Colon (tissue), 2 donors: Measurements from ENCODE around the gene PIGA.
A peak's percentile ranks its signal among the peaks of the same experiment; 100 is the strongest.

Source experiments
- FAIRE-seq: peaks from 2 replicates; lab custom pipeline; 2012; peaks lifted over from hg19 to GRCh38; lab: Jason Lieb, UNC
- donor health status: control.
- donor health status: control.

Gene PIGA, protein sequence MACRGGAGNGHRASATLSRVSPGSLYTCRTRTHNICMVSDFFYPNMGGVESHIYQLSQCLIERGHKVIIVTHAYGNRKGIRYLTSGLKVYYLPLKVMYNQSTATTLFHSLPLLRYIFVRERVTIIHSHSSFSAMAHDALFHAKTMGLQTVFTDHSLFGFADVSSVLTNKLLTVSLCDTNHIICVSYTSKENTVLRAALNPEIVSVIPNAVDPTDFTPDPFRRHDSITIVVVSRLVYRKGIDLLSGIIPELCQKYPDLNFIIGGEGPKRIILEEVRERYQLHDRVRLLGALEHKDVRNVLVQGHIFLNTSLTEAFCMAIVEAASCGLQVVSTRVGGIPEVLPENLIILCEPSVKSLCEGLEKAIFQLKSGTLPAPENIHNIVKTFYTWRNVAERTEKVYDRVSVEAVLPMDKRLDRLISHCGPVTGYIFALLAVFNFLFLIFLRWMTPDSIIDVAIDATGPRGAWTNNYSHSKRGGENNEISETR

DNA sequence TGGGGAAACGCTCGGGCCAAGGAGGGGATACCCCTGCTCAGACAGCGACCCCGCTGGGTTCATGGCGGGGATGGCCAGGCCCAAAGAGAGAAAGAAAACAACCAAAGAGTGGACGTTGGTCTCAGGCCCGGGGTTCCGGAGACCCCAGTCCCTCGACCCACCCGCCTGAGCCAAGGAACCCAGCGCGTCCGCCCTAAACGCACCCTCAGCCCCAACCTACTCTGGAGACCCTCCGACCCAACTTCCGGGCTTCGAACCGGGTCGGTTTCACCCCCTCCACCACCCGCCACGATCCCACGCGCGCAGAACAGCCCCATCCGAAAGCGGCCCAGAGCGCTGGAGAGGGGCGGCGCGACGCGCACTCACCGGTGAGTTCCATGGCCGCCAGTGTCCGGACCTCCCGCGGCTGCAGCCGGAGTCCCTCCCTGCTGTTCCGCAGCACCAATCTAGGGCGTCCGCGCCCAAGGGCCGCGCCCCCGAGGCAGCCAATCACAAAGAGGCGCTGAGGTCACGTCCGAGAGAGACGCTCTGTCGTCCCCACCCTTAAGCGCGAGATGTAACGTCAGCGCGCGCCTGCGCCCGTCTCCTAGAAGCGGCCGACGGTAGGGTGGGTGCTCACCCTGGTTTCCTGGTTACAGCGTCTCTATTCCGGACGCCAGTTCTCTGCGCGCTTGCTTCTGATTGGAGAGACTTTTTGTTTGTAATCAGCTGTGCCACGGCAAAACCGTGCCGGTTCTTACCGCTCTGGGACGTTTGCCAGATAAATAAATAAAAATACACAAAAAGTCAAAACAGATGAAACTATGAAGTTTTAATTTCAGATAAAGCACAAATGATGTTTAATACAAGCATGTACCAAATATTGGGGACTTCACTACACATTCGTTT, at the start of gene PIGA:
Gene PIGA, minus strand, starts transcription at position 389 of the 888 bp plus-strand sequence. CDS start 3,593 bp downstream, outside the sequence.
- FAIRE-seq, result peak; percentile 77

DNA sequence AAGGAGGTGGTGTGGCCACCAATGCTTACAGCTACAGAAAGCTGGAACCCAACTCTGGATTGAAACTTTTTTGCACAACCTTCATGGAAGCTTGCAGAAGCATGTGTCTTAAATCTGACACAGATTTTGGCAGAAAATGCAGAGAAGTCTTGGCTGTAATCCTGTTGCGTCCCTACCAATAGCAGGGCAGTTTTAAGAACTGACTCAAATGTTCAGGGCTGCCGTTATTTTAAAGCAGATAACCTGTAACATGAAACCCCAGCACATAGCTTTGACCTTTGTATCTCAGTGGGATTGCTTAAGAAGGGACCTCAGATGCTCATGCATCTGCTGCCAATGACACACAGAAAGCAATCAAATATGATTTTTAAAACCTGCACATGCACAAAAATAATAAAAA, 49.0 kb upstream of the PIGA start, which contains the start of gene VEGFD:
Gene VEGFD, minus strand, starts transcription at position 110 of the 400 bp plus-strand sequence. CDS start 467 bp downstream, outside the sequence.
- no peak for FAIRE-seq

DNA sequence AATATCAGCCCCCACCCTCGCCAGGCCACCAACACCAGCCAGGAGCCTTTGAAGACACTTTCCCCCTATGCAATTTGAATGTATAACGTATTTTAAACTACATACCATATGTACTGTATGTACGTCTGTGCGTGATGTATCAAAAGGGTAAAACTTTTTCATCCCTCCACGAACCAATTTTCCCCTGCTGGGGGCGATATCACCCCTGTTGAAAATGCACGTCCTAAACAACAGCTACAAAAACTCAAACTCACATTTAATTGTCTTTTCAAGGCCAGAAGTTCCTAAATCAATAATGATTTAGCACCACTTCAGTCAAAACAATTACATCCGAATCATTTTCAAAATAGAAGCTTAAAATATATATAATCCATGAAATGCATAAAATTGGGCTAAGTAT, 47.5 kb upstream of the PIGA start:
- FAIRE-seq, result no peak

DNA sequence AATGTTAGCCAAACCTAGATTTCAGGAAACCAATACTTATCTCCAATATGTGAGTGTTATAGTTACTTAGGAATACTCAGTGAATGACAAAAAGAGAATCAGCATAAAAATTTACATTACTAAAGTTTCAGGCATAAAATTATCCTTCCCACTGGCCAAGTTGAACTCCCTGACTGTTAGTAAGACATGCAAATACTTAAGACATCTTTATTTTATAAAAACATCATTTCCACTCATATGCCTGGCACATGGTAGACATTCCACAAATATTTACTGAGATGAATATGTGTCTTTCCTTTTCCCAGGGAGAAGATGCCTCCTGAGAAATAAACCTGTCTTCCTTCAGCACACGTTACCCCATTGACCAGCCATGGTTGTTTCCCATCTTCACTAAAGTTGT, 41.6 kb upstream of the PIGA start:
- FAIRE-seq, result no peak

DNA sequence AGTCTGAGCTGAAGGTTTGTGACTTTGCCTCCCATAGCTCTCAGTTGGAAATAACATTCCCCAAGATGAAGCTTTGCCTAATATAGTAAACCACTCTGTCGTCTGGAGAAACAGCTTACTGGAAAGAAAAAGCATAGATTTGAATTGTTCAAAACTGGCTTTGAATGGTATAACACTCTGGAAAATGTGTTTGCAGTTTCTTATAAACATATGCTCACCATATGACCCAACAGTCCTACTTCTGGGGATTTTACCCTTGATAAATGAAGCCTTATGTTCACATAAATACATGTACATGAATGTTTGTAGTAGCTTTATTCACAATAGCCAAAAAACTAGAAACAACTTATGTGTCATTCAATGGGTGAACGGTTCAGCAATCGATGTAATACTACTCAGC, 38.7 kb upstream of the PIGA start:
- FAIRE-seq, result no peak

DNA sequence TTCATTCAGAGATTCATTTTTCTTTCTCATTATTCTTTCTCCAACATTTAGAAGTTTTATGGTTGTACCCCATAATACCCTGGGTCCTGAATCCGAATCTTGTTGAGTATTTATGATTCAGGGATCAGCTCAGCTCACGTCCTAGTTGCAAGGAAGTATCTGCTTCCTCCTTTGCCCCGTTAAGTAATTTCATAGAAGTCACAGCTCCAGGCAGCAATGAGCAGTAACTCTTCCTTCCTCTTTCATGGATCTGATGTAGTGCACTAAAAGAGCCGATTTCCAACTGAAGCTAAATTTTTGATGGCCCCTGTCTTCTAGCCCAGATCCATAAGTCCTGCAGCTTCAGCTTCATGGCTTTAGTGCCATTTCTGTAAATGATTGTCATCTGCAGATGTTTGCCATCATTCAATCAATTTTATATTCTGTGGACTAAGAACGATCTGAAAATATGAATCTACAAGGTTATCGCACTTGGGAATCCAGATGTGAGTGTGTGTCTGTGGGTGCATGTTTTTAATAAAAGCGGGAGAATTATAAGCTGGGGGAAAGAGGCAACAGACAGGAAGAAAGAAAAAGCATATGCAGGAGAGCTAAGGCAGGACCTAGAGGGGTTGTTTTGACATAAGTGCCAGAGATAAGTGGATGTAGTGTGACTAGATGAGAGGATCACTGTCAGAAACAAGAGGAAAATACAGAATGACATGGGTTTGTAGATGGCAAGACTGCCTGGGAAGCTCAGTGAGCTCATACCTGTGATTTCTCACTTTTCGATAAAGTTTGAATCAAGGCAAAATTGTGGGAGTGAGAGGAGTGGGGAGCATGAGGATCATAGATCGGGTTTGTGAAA, 31.4 kb upstream of the PIGA start:
- no peak for FAIRE-seq

DNA sequence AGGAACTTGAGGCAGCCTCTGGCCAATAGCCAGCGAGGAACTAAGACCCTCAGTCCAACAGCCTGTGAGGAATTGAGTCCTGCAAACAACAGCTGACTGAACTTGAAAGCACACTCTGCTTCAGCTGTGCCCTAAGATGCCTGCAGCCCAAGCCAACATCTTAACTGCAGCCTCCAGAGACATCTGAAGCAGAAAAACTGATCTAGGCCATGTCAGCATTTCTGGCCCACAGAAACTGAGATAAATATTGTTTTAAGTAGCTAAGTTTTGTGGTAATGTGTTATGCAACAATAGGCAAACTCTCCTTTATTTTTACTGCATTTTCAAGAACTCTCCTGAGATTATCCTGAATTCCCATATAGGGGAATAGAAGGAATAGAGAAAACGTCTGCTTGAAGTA, 24.4 kb upstream of the PIGA start:
- no peak for FAIRE-seq

DNA sequence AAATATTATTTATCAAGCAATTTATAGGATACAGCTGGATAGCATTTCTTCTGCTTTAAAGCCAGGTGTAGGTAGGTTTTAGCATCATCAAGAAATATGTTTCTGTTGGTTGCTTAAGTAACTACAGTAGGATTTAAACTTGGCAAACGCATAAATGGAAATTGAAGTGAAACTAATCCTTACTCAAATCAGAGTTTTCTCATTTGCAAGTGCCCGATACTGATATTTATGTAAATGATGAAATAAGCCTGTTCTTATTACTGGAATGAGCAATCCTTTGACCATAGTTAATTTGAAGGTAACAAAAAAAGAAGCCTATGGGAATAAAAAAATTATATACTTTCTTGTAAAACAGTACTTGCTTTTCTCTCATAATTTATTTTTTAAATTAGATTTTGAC, 23.2 kb upstream of the PIGA start:
- FAIRE-seq, result peak; percentile 33

DNA sequence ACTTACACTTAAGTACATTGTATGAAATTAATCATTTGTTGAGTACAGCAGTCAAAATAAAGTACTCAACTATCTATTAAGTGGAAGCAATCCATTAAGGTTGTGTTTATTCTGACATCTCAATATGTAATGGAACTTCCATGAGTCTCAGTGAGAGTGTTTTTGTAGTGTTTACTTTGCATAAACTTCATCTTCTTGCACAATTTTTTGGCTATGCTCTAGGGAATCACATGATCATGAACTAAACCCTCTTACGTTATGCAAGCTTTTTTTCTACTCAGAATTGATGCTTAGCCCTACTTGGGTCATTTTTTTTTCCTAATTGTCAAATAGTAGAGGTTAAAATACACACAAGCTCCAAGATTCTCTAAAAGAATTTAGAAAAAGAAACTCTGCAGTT, 21.1 kb upstream of the PIGA start:
- FAIRE-seq, result no peak

DNA sequence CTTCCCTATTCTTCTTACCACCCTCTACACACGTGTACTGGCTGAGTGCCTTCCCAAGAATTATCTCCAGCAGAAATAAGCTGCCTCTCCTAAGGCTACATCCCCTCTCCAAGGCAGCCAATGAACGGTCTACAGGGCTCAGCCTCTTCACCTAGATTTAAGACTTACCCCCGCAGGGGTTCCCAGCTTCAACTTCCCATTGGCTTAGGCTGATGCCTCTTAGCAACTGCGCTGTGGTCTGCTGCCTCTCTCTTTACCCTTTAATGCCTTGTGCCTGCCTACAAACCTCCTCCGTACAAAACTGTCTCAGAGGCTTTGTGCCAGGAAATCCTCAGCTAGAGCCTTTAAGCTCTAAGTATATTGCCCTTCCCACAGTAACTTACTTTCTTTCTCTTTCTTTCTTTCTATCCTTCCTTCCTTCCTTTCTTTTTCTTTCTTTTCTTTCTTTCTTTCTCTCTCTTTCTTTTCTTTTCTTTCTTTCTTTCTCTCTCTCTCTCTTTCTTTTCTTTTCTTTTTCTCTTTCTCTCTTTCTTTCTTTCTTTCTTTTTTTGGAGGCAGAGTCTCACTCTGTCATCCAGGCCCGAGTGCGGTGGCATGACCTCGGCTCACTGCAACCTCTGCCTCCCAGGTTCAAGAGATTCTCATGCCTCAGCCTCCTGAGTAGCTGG, 15.1 kb upstream of the PIGA start:
- FAIRE-seq, result no peak

DNA sequence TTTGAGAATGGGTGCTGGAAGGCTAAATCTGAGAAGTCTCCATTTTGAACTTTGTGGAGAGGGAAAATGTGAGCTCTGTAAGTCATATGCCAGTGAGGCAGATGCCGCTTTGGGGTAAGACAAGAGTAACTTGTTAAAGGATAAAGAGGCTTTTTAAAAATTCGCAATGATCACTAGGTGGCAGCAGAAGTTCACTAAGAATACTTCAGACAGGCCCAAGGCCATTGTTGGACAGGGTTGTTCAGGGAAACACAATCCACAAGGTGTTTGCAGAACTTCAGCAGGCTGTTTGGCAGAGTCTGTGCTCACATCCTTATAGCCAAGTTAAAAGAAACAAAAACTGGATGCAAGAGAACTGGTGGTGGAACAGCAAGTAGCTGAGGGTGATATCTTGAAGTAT, 13.7 kb upstream of the PIGA start:
- FAIRE-seq, result peak; percentile 47

DNA sequence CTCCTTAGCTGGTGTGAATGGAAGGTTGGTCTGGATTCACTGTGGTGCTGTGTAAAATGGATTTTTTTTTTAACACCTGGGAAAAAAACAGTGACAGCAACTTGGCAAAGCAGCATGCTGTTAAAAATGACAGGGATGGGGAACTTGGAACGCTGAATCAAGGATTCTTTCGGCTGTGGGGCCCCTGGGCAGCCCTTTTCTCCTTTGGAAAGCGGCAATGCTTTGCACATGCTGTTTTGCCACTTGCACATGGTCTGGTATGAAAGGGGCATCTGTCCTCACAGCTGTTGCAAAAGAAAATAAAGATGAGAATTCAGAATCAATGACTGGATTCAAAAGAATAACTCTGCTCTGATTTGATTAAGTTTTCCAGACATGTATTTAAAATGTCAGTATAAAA, 10.7 kb upstream of the PIGA start:
- FAIRE-seq, result no peak

DNA sequence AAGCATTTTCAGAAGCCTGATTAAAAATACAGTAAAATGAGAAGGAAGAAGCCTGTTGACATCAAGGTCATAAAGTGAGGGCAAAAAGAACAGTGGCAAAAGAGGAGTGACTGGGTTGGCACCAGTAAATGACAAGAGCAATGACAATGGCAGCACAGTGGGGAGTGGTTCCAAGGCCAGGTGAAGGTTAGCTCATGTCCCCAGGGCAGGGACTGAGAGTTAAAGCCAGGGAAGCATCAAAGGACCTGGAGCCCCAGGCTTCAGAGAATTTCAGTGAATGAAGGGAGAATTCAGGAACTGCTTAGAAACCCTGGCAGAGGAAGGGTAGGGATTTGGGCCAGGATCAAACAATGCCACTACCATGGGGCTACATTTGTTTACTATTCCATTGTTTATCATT, 8.8 kb upstream of the PIGA start:
- FAIRE-seq, result no peak

DNA sequence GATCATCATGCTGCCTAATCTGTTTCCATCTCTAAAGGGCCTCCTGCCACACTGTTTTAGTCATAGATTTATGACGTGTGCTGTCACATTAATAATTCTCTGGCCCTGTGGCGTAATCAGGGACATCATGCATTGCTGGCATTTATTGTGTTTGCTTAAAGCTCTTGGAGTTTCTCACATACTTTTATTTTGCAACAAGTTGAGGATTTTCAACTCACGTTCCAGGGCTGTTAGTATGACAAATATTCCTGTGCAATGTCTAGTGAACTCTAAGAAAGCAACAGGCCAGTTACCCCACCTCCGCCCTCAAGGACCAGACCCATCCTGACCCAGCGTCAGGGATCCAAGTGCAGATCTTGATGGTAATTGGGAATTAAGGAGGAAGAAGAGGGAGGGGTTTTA, 7.8 kb upstream of the PIGA start:
- FAIRE-seq, result no peak

DNA sequence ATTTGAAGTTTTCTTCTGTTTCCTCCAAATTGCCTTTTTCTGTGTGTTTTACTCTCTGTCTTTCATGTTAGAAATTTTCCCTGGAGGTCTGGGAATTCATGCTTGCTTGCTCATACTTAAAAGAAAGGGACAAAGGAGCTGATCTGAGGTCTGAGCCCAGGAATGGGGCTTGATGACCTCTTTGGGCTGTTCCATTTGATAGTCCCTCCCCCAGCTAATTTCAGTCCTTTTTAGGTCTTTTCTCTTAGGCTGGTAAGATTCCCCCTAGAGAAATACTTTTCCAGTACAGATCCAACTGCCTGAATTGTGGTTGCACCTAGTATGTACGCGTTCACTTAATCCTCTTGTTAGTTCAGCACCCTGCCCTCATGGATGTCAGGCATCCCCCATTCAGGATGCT, 5.5 kb upstream of the PIGA start:
- FAIRE-seq, result no peak

DNA sequence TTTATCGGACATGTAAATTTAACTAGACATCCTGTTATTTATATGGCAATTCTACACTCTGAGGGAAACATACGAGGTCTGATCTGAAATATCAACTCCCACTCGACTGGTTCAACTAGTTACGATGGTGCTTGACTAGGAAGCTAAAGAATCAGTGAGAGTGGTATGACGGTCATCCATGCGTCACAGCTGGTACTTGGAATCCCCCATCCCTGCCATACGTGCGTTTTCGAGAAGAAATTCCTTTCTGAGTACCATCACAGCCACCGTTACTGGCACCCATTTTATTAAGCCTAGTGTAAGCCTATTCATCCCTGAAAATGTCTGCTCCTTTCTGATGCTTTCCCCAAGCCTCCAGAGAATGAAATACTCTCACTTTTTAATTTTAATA, 695 bp upstream of the PIGA start:
- no peak for FAIRE-seq

DNA sequence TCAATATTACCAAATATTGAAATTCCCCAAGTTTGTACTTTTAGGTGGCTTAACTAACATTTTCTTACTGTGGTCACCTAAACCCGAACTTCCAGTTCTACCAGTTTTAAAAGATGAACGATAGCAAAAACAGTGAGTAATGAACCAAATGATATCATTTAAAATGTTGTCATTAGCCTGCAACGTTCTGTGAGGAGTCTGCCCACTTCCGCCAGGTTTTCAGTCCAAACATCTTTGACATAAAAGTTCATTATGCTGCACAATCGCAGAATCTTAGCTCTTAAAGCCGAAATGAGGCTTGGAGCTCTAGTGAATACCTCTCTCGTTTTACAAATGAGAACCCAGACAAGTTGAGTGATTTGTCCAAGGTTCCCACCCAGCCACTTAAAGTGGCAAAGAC, 762 bp downstream of the PIGA start:
- no peak for FAIRE-seq

DNA sequence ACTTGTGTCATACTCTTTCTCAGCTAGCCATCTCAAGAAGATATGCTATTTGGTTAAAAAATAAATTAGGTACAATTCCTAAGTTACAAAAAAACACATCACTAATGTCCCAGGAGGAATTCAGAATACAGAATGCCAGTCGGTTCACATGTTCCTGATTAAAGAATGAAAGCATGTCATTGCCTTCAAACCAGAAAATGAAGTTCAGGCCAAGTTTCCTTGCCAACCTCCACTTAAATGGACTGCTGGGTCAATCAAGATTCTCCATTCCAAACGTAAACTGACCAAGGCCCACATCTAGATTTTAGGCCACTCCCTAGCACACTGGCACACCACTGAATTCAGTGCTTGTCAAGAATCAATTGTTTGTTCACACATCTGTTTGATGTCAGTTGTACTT, 6.5 kb downstream of the PIGA start:
- no peak for FAIRE-seq

DNA sequence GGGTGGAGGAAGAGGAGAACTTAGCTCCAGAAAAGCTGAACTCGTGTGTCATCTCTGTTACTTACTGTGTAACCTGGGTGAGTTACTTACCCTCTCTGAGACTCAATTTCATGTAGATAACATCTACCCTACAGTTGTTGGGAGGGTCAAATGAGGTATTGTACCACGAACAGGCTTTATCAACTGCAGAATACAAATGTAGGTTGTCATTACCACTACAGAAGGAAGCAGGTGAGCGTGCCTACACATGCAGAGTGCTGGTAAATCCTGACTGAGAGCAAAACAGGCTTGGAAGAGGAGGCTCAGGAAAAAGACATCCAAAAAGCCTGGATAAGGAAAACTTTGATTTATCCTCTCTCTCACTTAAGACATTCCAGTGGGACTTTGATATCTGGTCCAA, 7.2 kb downstream of the PIGA start:
- FAIRE-seq, result no peak

DNA sequence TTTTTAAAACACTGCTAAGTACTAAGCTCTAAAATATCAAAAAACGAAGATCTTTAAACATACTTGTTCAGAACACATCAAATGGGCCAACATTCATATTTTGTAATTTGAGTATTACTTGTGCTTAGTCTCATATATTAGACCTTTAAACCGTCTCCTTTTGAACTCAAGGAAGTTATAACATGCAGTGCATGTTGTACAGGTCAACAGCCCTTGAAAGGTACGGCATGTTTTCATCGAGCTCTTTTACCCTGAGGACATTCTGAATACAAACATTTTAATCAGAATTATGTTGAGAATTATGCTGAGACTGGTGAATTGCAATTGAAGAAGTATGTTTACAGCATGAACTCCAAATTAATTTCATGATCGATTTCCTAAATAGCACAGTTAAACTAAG, 12.9 kb downstream of the PIGA start:
- FAIRE-seq, result peak; percentile 64

DNA sequence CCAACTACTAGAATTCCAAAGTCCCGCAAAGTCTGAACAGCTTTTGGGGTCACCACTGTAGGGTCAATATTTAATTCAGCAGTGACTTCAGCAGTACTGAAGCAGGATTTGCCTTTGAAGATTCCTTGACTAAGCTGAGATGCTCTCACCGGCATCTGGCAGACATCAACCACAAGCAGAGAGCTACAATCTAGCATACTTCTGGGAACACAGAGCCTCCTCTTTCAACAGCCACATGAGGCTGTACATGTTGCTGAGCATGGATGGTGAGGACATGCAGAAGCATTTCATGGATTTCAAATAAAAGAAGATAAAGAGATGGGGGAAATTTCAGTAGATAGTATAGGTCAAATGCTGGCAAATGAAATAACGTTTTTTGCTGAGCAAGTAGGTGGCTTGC, 13.3 kb downstream of the PIGA start:
- no peak for FAIRE-seq

DNA sequence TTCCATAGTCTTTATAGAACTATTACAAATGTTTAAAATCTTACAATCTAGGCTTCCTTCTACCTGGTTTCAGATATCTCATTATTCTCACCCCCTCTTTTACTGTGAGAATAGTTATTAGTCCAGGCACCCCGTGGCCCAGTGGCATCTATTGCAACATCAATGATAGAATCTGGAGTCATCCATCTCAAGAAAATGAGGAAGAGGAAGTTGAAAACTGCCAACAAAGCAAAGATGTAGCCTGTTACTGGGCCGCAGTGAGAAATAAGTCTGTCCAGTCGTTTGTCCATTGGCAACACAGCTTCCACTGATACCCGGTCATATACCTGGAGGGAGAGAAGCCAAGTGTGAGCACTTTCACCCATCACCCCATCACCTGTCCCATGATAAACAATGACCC, 13.9 kb downstream of the PIGA start:
- FAIRE-seq, result no peak
